ENCODE measurements around the gene SCN2B.
A peak's percentile ranks its signal among the peaks of the same experiment; 100 is the strongest.

SCN2B gene

GRCh38 chr11:118151431-118151830, 25.0 kb downstream of the SCN2B start:
- DNase-seq, result no peak

GRCh38 chr11:118149493-118149892, 26.9 kb downstream of the SCN2B start:
- DNase-seq, result no peak

- no peak for DNase-seq
Measured at GRCh38 chr11:118148856-118149255, 27.6 kb downstream of the SCN2B start.

- no peak for DNase-seq
Measured at GRCh38 chr11:118148240-118148639, 28.2 kb downstream of the SCN2B start.

- DNase-seq, result no peak
Measured at GRCh38 chr11:118147502-118147901, 28.9 kb downstream of the SCN2B start.

GRCh38 chr11:118146554-118146953, 29.9 kb downstream of the SCN2B start:
- no peak for DNase-seq

- peak; percentile 73 for DNase-seq
Measured at GRCh38 chr11:118145285-118146227, 30.9 kb downstream of the SCN2B start.

- no peak for DNase-seq
Measured at GRCh38 chr11:118144301-118145268, 31.9 kb downstream of the SCN2B start.

- no peak for DNase-seq
Measured at GRCh38 chr11:118143661-118144185, 32.7 kb downstream of the SCN2B start.

GRCh38 chr11:118142809-118143208, 33.6 kb downstream of the SCN2B start:
- peak; percentile 12 for DNase-seq

- no peak for DNase-seq
Measured at GRCh38 chr11:118142081-118142480, 34.4 kb downstream of the SCN2B start.

- no peak for DNase-seq
Measured at GRCh38 chr11:118139578-118139977, 36.9 kb downstream of the SCN2B start.

GRCh38 chr11:118138839-118139420, 37.5 kb downstream of the SCN2B start:
- no peak for DNase-seq

GRCh38 chr11:118136801-118137200, 39.6 kb downstream of the SCN2B start:
- DNase-seq, result no peak

- no peak for DNase-seq
Measured at GRCh38 chr11:118136341-118136740, 40.1 kb downstream of the SCN2B start.

- DNase-seq, result no peak
Measured at GRCh38 chr11:118135796-118136165, 40.7 kb downstream of the SCN2B start.

- no peak for DNase-seq
Measured at GRCh38 chr11:118135051-118135795, 41.2 kb downstream of the SCN2B start.

- DNase-seq, result no peak
Measured at GRCh38 chr11:118133816-118134215, 42.6 kb downstream of the SCN2B start.

GRCh38 chr11:118132385-118133151, 43.9 kb downstream of the SCN2B start:
- no peak for DNase-seq

- DNase-seq, result no peak
Measured at GRCh38 chr11:118129471-118130172, 46.8 kb downstream of the SCN2B start.
